IPS-NIHi11 (cell line): ENCODE data around the gene ZFTA.
"Not testable (repeated sequence)": the region's sequence is repeated elsewhere in the genome, so short reads cannot be mapped to it uniquely, and the experiment has no call there.

Experiments
- DNase-seq: peaks from one replicate; pipeline ENCODE4 v3.0.0; 2012; ENCODE audit warnings: mixed read lengths, low spot score

Gene ZFTA

GRCh38 chr11:63768237-63769041, at the start of gene ZFTA:
Gene ZFTA (minus strand): TSS chr11:63768775. CDS start chr11:63768622, 153 bp downstream.
- peak; percentile 83 for DNase-seq

- DNase-seq = no peak
Measured at GRCh38 chr11:63817758-63818498, 49.4 kb upstream of the ZFTA start.

- no peak for DNase-seq
Measured at GRCh38 chr11:63816732-63817131, 48.2 kb upstream of the ZFTA start.

- DNase-seq = no peak
Measured at GRCh38 chr11:63816166-63816565, 47.6 kb upstream of the ZFTA start.

GRCh38 chr11:63814383-63814736, 45.8 kb upstream of the ZFTA start:
- no peak for DNase-seq

- peak; percentile 67 for DNase-seq
Measured at GRCh38 chr11:63813563-63814382, 45.2 kb upstream of the ZFTA start.

GRCh38 chr11:63813035-63813562, 44.5 kb upstream of the ZFTA start, which contains the start of gene SPINDOC:
Gene SPINDOC (plus strand): TSS chr11:63813456. CDS start chr11:63813687, 231 bp downstream.
- DNase-seq = peak; percentile 98

- no peak for DNase-seq
Measured at GRCh38 chr11:63811522-63811921, 42.9 kb upstream of the ZFTA start.

GRCh38 chr11:63810383-63810782, 41.8 kb upstream of the ZFTA start:
- DNase-seq = not testable (repeated sequence)

GRCh38 chr11:63805844-63806415, 37.4 kb upstream of the ZFTA start:
- DNase-seq = no peak

- DNase-seq = no peak
Measured at GRCh38 chr11:63804259-63804658, 35.7 kb upstream of the ZFTA start.

- peak; percentile 45 for DNase-seq
Measured at GRCh38 chr11:63802637-63803414, 34.3 kb upstream of the ZFTA start.

- no peak for DNase-seq
Measured at GRCh38 chr11:63800921-63801320, 32.3 kb upstream of the ZFTA start.

GRCh38 chr11:63795066-63795465, 26.5 kb upstream of the ZFTA start:
- no peak for DNase-seq

- DNase-seq = no peak
Measured at GRCh38 chr11:63793161-63793560, 24.6 kb upstream of the ZFTA start.

- no peak for DNase-seq
Measured at GRCh38 chr11:63791495-63792167, 23.1 kb upstream of the ZFTA start.

- no peak for DNase-seq
Measured at GRCh38 chr11:63785823-63786222, 17.2 kb upstream of the ZFTA start.

GRCh38 chr11:63783925-63784592, 15.5 kb upstream of the ZFTA start:
- peak; percentile 47 for DNase-seq

GRCh38 chr11:63782749-63783148, 14.2 kb upstream of the ZFTA start:
- DNase-seq = no peak

- no peak for DNase-seq
Measured at GRCh38 chr11:63779039-63779438, 10.5 kb upstream of the ZFTA start.
